WTC11 (cell line): Measurements from ENCODE around the gene NMBR. TPM values are rescaled to one million over a fixed set of nuclear protein-coding genes. Genes with fewer than 3 reads are reported as not detected.

Experiments used
- ATAC-seq: fragments of 200-7000 bp; cut with Tn5 transposase; 2 replicates; pipeline ENCODE4 v1.10.0; 2021; ENCODE audit warnings: mild to moderate bottlenecking, moderate library complexity
- CTCF ChIA-PET: fragments of 300-600 bp; sonication (Branson Sonifier 250); formaldehyde crosslinking; loops from one replicate; lab custom pipeline; 2021; ENCODE audit warnings: antibody characterized with exemption; lab: Charles Lee
- POLR2A ChIA-PET: fragments of 350-600 bp; sonication (Branson Sonifier 250); formaldehyde crosslinking; loops from one replicate; lab custom pipeline; 2021; ENCODE audit warnings: antibody characterized with exemption; lab: Charles Lee
- DNase-seq: peaks from one replicate; pipeline ENCODE4 v3.0.0; 2021; ENCODE audit warnings: low spot score
- H3K27ac Mint-ChIP-seq: 2 replicates; pipeline ENCODE4 v1.8.0; 2021; ENCODE audit warnings: mixed read lengths
- H3K27me3 Mint-ChIP-seq: 2 replicates; pipeline ENCODE4 v1.8.0; 2021; ENCODE audit warnings: low read depth, mild to moderate bottlenecking, moderate library complexity, mixed read lengths
- H3K36me3 Mint-ChIP-seq: 2 replicates; pipeline ENCODE4 v1.8.0; 2021; ENCODE audit warnings: mixed read lengths
- H3K4me1 Mint-ChIP-seq: 2 replicates; pipeline ENCODE4 v1.8.0; 2022; ENCODE audit warnings: mixed read lengths
- H3K4me3 Mint-ChIP-seq: 2 replicates; pipeline ENCODE4 v1.8.0; 2021; ENCODE audit warnings: mild to moderate bottlenecking, moderate library complexity, mixed read lengths
- H3K9me3 Mint-ChIP-seq: 2 replicates; pipeline ENCODE4 v1.8.0; 2021; ENCODE audit warnings: mixed read lengths
- ARID4B ChIP-seq: sonication (generic); formaldehyde crosslinking; IDR thresholded peaks from 2 replicates; pipeline ENCODE4 v1.8.0; 2023; ENCODE audit warnings: missing genetic modification reagents, mild to moderate bottlenecking, borderline replicate concordance
- CDX4 ChIP-seq: fragments of 250-450 bp; sonication (Bioruptor Pico); IDR thresholded peaks from 2 replicates; pipeline ENCODE4 v1.9.0; 2021; ENCODE audit warnings: moderate library complexity, mild to moderate bottlenecking, inconsistent platforms, borderline replicate concordance
- CTCF ChIP-seq: fragments of 200-600 bp; IDR thresholded peaks from 2 replicates; pipeline ENCODE4 v1.8.0; 2022; ENCODE audit warnings: antibody characterized with exemption
- E2F5 ChIP-seq: sonication (generic); formaldehyde crosslinking; IDR thresholded peaks from 2 replicates; pipeline ENCODE4 v1.8.1; 2022; ENCODE audit warnings: mild to moderate bottlenecking, moderate library complexity, missing genetic modification reagents
- GABPB1 ChIP-seq: sonication (generic); formaldehyde crosslinking; IDR thresholded peaks from 2 replicates; pipeline ENCODE4 v1.8.1; 2023; ENCODE audit warnings: mild to moderate bottlenecking, missing genetic modification reagents
- NFATC4 ChIP-seq: fragments of 250-450 bp; sonication (Bioruptor Pico); IDR thresholded peaks from 2 replicates; pipeline ENCODE4 v1.9.0; 2021; ENCODE audit warnings: mild to moderate bottlenecking
- NFE2L1 ChIP-seq: sonication (generic); formaldehyde crosslinking; IDR thresholded peaks from 2 replicates; pipeline ENCODE4 v1.8.1; 2023; ENCODE audit warnings: missing genetic modification reagents
- RELA ChIP-seq: sonication (generic); formaldehyde crosslinking; IDR thresholded peaks from 2 replicates; pipeline ENCODE4 v1.8.1; 2022; ENCODE audit warnings: missing genetic modification reagents, mild to moderate bottlenecking, borderline replicate concordance
- RORB ChIP-seq: fragments of 250-450 bp; sonication (Bioruptor Pico); IDR thresholded peaks from 2 replicates; pipeline ENCODE4 v1.9.0; 2021; ENCODE audit warnings: mild to moderate bottlenecking
- SMAD3 ChIP-seq: sonication (generic); formaldehyde crosslinking; IDR thresholded peaks from 2 replicates; pipeline ENCODE4 v1.8.0; 2022; ENCODE audit warnings: missing genetic modification reagents, mild to moderate bottlenecking, borderline replicate concordance
- STAT6 ChIP-seq: sonication (generic); formaldehyde crosslinking; conservative IDR thresholded peaks from 2 replicates; pipeline ENCODE4 v1.8.1; 2023; ENCODE audit warnings: mild to moderate bottlenecking, low read depth, missing genetic modification reagents, moderate library complexity
- ZNF138 ChIP-seq: sonication (generic); formaldehyde crosslinking; conservative IDR thresholded peaks from 2 replicates; pipeline ENCODE4 v1.8.1; 2022; ENCODE audit warnings: mild to moderate bottlenecking, moderate library complexity, missing genetic modification reagents
- ZNF219 ChIP-seq: sonication (generic); formaldehyde crosslinking; IDR thresholded peaks from 2 replicates; pipeline ENCODE4 v1.8.0; 2023; ENCODE audit warnings: missing genetic modification reagents, mild to moderate bottlenecking, borderline replicate concordance
- total RNA-seq: library from RNA; stranded (reverse); gene quantifications from 3 replicates; pipeline ENCODE4 v1.2.3, GENCODE V29; 2021

The NMBR gene
- total RNA-seq, 1 experiment from 2014 or later = not detected

GRCh38 chr6:142026471-142026870, 120.5 kb downstream of the NMBR start:
- H3K36me3 Mint-ChIP-seq = peaks cover 26% of the 10 kb centered on the region
- POLR2A ChIA-PET = no interaction called here
- CTCF ChIA-PET = no interaction called here

More at GRCh38 chr6:142026471-142026870, 120.5 kb downstream of the NMBR start:
- TF ChIP-seq NFE2L1 (CRISPR knock-in tag) (no peak), STAT6 (CRISPR knock-in tag) (no peak), CDX4 (no peak), RELA (CRISPR knock-in tag) (no peak), ZNF138 (CRISPR knock-in tag) (no peak), CTCF (no peak), NFATC4 (CRISPR knock-in tag) (no peak), SMAD3 (no peak), ZNF219 (CRISPR knock-in tag) (no peak), ARID4B (CRISPR knock-in tag) (no peak), GABPB1 (CRISPR knock-in tag) (no peak), E2F5 (CRISPR knock-in tag) (no peak), RORB (CRISPR knock-in tag) (no peak)
- peaks cover 69% of the 10 kb centered on the region for H3K4me1 Mint-ChIP-seq
- peak overlapping the region; percentile 29; the same call in 1 of the 2 replicates for H3K4me3 Mint-ChIP-seq
- peak overlapping the region; percentile 10; the same call in 1 of the 2 replicates for H3K27ac Mint-ChIP-seq
- peaks cover 25% of the 10 kb centered on the region for H3K9me3 Mint-ChIP-seq
- DNase-seq (no peak), ATAC-seq (no peak)
- H3K27me3 Mint-ChIP-seq = no peaks in the 10 kb centered on the region

Other genes with a start within 250 kb of the NMBR start
- not detected in 3 replicates for gene GJE1, start 14.2 kb downstream of the NMBR start, total RNA-seq
- gene VTA1, start 141 bp upstream of the NMBR start, total RNA-seq = 55.4 to 56.3 TPM (median 56.0 TPM) in 3 replicates
- gene ADGRG6, start 154.9 kb upstream of the NMBR start, total RNA-seq = 3.3 to 6.1 TPM (median 5.3 TPM) in 3 replicates